ENCODE data around the gene MTA1.

DNA sequence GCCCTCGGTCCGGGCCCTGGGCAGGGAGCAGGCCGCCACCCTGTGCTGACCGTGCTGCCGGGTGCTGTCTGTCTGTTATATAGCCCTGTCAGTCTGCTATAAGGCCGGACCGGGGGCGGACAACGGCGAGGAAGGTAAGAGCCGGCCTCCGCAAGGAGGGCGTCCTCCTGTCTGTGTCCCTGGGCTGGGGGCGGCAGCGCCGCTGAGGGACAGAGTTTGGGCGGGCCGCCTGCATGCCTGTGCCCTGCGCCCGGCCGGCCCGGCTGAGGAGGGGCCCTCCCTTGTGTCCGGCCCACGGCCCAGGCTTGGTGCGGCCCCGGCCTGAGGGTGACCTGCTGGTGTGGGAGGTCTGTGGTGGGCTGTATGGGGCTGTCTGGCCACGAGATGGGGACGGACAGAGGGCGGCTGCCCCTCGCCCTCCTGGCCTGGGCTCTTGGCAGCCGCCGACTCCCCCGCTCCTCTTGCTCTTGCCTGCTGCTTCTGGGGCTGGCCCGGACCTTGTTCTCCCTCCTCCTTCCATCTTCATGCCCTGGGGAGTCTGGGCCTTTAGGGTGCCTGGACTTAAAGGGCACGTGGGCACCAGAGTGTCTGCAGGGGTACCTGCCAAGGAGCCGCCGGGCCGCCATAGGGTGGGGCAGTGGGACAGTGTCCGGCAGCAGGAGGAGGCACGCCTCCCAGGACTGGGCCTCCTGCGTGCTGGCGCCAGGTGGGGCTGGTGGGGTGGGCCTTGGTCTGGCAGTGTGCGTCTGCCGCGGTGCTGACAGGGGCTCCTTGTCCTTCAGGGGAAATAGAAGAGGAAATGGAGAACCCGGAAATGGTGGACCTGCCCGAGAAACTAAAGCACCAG lies 29.9 kb downstream of the MTA1 start:
- no peak for TF ChIP-seq EZH2phosphoT487 (IDR thresholded peaks at IDR 0.05; ENCODE audit: borderline replicate concordance, low read depth, low read length)
- TF ChIP-seq, protein P1, sequence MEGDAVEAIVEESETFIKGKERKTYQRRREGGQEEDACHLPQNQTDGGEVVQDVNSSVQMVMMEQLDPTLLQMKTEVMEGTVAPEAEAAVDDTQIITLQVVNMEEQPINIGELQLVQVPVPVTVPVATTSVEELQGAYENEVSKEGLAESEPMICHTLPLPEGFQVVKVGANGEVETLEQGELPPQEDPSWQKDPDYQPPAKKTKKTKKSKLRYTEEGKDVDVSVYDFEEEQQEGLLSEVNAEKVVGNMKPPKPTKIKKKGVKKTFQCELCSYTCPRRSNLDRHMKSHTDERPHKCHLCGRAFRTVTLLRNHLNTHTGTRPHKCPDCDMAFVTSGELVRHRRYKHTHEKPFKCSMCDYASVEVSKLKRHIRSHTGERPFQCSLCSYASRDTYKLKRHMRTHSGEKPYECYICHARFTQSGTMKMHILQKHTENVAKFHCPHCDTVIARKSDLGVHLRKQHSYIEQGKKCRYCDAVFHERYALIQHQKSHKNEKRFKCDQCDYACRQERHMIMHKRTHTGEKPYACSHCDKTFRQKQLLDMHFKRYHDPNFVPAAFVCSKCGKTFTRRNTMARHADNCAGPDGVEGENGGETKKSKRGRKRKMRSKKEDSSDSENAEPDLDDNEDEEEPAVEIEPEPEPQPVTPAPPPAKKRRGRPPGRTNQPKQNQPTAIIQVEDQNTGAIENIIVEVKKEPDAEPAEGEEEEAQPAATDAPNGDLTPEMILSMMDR (conservative IDR thresholded peaks at IDR 0.05; ENCODE audit: low read length), result no peak

Measured in OCI-LY7 (cell line).